HepG2 (cell line): ENCODE results near the gene TYMP. TPM values are rescaled to one million over a fixed set of nuclear protein-coding genes. Genes with fewer than 3 reads are reported as not detected.

Experiments used
- CCDC6 ChIP-seq: sonication (generic); formaldehyde crosslinking; IDR thresholded peaks from 2 replicates; pipeline ENCODE4 v1.8.1; 2022; ENCODE audit warnings: mild to moderate bottlenecking, missing genetic modification reagents, moderate library complexity
- CREB1 ChIP-seq, 2 experiments: fragments of 450-650 bp in 1 of 2; IDR thresholded peaks; 2 replicates each; pipeline ENCODE4 v1.6.1; 2016 to 2017; ENCODE audit warnings: control low read depth in 1 of 2, mild to moderate bottlenecking in 1 of 2, missing compliant biosample characterization in 1 of 2, missing genetic modification characterization in 1 of 2
- GLI4 ChIP-seq: sonication (generic); formaldehyde crosslinking; IDR thresholded peaks from 2 replicates; pipeline ENCODE4 v1.5.1; 2020; ENCODE audit warnings: missing genetic modification reagents, mild to moderate bottlenecking, moderate library complexity, borderline replicate concordance
- GPBP1L1 ChIP-seq: sonication (generic); formaldehyde crosslinking; IDR thresholded peaks from 2 replicates; pipeline ENCODE4 v1.5.0; 2020; ENCODE audit warnings: mild to moderate bottlenecking, missing genetic modification reagents
- NCOA2 ChIP-seq: sonication (generic); formaldehyde crosslinking; IDR thresholded peaks from 2 replicates; pipeline ENCODE4 v1.8.0; 2022; ENCODE audit warnings: inconsistent platforms
- NFIC ChIP-seq: IDR thresholded peaks from 2 replicates; pipeline ENCODE4 v1.6.1; 2012; ENCODE audit warnings: mild to moderate bottlenecking, low read length, inconsistent platforms
- PHF8 ChIP-seq: sonication (generic); formaldehyde crosslinking; IDR thresholded peaks from 2 replicates; pipeline ENCODE4 v1.5.0; 2020; ENCODE audit warnings: missing genetic modification reagents
- RFX1 ChIP-seq: fragments of 450-650 bp; IDR thresholded peaks from 2 replicates; pipeline ENCODE4 v1.6.1; 2017
- TBP ChIP-seq: sonication (generic); formaldehyde crosslinking; IDR thresholded peaks from 2 replicates; pipeline ENCODE4 v1.5.0; 2020; ENCODE audit warnings: missing genetic modification reagents
- ZNF547 ChIP-seq: sonication (generic); formaldehyde crosslinking; IDR thresholded peaks from 2 replicates; pipeline ENCODE4 v1.5.1; 2020; ENCODE audit warnings: mild to moderate bottlenecking, missing genetic modification reagents
- ZNF629 ChIP-seq: sonication (generic); formaldehyde crosslinking; conservative IDR thresholded peaks from 2 replicates; pipeline ENCODE4 v1.5.0; 2020; ENCODE audit warnings: missing genetic modification reagents
- ZNF687 ChIP-seq: sonication (generic); formaldehyde crosslinking; IDR thresholded peaks from 2 replicates; pipeline ENCODE4 v1.5.1; 2020; ENCODE audit warnings: mild to moderate bottlenecking, missing genetic modification reagents, moderate library complexity
- ZNF768 ChIP-seq: sonication (generic); formaldehyde crosslinking; IDR thresholded peaks from 2 replicates; pipeline ENCODE4 v1.4.0; 2020; ENCODE audit warnings: missing genetic modification reagents
- polyA plus RNA-seq, 8 experiments: library from polyadenylated mRNA; depleted of rRNA in 3 of 8; stranded (reverse) in 7 of 8; unstranded in 1 of 8; fragments of >200 nt; fragmentation: Illumina TruSeq in 4 of 8; extraction: Trizol in 4 of 8; gene quantifications; 2 replicates each; pipeline versions ENCODE4 v1.2.1 to v1.2.3, GENCODE V29; 2011 to 2016; ENCODE audit warnings: low read depth in 4 of 8, missing spikeins in 1 of 8, mixed read lengths in 1 of 8; ENCODE audit not compliant: insufficient read depth in 1 of 8
- total RNA-seq, 5 experiments: library from RNA; depleted of rRNA; stranded (reverse); fragments of >200 nt; fragmentation: Illumina TruSeq; extraction: Trizol; gene quantifications; 2 replicates each; pipeline ENCODE4 v1.2.3, GENCODE V29; 2016; ENCODE audit warnings: low read depth in 1 of 5
- TF ChIP-seq, protein P1 (sequence below): sonication (generic); formaldehyde crosslinking; IDR thresholded peaks from 2 replicates; pipeline ENCODE4 v1.5.0; 2020; ENCODE audit warnings: mild to moderate bottlenecking, missing genetic modification reagents
- TF ChIP-seq, protein P2 (sequence below): sonication (generic); formaldehyde crosslinking; IDR thresholded peaks from 2 replicates; pipeline ENCODE4 v1.8.0; 2022; ENCODE audit warnings: mild to moderate bottlenecking, missing genetic modification reagents, borderline replicate concordance
- TF ChIP-seq, protein P3 (sequence below): sonication (generic); formaldehyde crosslinking; conservative IDR thresholded peaks from 2 replicates; pipeline ENCODE4 v1.5.0; 2020; ENCODE audit warnings: missing genetic modification reagents

The TYMP gene
- total and polyA plus RNA-seq, 2 of the 13 experiments (the other 11 are each of a cell fraction or from before 2014, with no cell fraction given): 3.9 to 4.3 TPM

- TF ChIP-seq ZNF687 (CRISPR knock-in tag) (peak; percentile 92), CREB1 (IDR thresholded peaks at IDR 0.05) (no peak), CREB1 (CRISPR knock-in tag; IDR thresholded peaks at IDR 0.05) (no peak), GPBP1L1 (CRISPR knock-in tag) (no peak), RFX1 (no peak), ZNF768 (no peak), ZNF629 (CRISPR knock-in tag) (no peak), TBP (CRISPR knock-in tag) (no peak), ZNF547 (CRISPR knock-in tag) (no peak; the same call in 1 of the 2 replicates), PHF8 (CRISPR knock-in tag) (no peak; the same call in 1 of the 2 replicates), CCDC6 (CRISPR knock-in tag) (no peak; the same call in none of the 2 replicates), NCOA2 (CRISPR knock-in tag) (peak; percentile 63), GLI4 (CRISPR knock-in tag) (no peak), NFIC (no peak)
- TF ChIP-seq, protein P1, sequence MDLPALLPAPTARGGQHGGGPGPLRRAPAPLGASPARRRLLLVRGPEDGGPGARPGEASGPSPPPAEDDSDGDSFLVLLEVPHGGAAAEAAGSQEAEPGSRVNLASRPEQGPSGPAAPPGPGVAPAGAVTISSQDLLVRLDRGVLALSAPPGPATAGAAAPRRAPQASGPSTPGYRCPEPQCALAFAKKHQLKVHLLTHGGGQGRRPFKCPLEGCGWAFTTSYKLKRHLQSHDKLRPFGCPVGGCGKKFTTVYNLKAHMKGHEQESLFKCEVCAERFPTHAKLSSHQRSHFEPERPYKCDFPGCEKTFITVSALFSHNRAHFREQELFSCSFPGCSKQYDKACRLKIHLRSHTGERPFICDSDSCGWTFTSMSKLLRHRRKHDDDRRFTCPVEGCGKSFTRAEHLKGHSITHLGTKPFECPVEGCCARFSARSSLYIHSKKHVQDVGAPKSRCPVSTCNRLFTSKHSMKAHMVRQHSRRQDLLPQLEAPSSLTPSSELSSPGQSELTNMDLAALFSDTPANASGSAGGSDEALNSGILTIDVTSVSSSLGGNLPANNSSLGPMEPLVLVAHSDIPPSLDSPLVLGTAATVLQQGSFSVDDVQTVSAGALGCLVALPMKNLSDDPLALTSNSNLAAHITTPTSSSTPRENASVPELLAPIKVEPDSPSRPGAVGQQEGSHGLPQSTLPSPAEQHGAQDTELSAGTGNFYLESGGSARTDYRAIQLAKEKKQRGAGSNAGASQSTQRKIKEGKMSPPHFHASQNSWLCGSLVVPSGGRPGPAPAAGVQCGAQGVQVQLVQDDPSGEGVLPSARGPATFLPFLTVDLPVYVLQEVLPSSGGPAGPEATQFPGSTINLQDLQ (CRISPR knock-in tag): no peak
- TF ChIP-seq, protein P2, sequence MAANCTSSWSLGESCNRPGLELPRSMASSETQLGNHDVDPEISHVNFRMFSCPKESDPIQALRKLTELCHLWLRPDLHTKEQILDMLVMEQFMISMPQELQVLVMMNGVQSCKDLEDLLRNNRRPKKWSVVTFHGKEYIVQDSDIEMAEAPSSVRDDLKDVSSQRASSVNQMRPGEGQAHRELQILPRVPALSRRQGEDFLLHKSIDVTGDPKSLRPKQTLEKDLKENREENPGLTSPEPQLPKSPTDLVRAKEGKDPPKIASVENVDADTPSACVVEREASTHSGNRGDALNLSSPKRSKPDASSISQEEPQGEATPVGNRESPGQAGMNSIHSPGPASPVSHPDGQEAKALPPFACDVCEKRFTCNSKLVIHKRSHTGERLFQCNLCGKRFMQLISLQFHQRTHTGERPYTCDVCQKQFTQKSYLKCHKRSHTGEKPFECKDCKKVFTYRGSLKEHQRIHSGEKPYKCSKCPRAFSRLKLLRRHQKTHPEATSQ (CRISPR knock-in tag): peak; percentile 61; the same call in 1 of the 2 replicates
- TF ChIP-seq, protein P3, sequence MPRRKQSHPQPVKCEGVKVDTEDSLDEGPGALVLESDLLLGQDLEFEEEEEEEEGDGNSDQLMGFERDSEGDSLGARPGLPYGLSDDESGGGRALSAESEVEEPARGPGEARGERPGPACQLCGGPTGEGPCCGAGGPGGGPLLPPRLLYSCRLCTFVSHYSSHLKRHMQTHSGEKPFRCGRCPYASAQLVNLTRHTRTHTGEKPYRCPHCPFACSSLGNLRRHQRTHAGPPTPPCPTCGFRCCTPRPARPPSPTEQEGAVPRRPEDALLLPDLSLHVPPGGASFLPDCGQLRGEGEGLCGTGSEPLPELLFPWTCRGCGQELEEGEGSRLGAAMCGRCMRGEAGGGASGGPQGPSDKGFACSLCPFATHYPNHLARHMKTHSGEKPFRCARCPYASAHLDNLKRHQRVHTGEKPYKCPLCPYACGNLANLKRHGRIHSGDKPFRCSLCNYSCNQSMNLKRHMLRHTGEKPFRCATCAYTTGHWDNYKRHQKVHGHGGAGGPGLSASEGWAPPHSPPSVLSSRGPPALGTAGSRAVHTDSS (CRISPR knock-in tag): no peak
Measured at GRCh38 chr22:50485221-50486131, 44.3 kb downstream of the TYMP start (continued).
